RWPE1 (cell line): ENCODE data around the gene ANKRD39.
A peak's percentile ranks its signal among the peaks of the same experiment; 100 is the strongest.

Source experiments
- CTCF ChIA-PET: fragments of 350-600 bp; sonication (Branson Sonifier 250); formaldehyde crosslinking; extraction: SDS; loops from one replicate; lab custom pipeline; 2021; lab: Yijun Ruan, JAX
- POLR2A ChIA-PET: fragments of 400-600 bp; formaldehyde crosslinking; extraction: SDS; loops from one replicate; lab custom pipeline; 2020; ENCODE audit warnings: antibody characterized with exemption; ENCODE audit not compliant: low non-redundant PET; lab: Yijun Ruan, JAX
- DNase-seq: peaks from one replicate; pipeline ENCODE4 v3.0.0; 2012; ENCODE audit warnings: low spot score
- H3K27ac ChIP-seq: fragments of 450-650 bp; 2 replicates; pipeline ENCODE4 v1.5.1; 2017
- CTCF ChIP-seq: fragments of 450-650 bp; conservative IDR thresholded peaks from 2 replicates; pipeline ENCODE4 v1.5.1; 2017; ENCODE audit warnings: low read depth, mild to moderate bottlenecking

Gene ANKRD39

GRCh38 chr2:96822786-96823185 is 35.0 kb downstream of the ANKRD39 start:
- H3K27ac ChIP-seq = peak overlapping the region; percentile 6
- DNase-seq = no peak
- POLR2A ChIA-PET = no interaction called here
- no peak for TF ChIP-seq CTCF
- CTCF ChIA-PET = no interaction called here

- no peak for TF ChIP-seq CTCF
- no peak overlapping the region for H3K27ac ChIP-seq
- ChIA-PET POLR2A (interaction anchor here (0.5 kb wide), 1 partner anchor 486 kb away, joined by 5 read pairs; the partner anchor contains the start of gene NCAPH), CTCF (interaction anchor here (0.9 to 1.3 kb wide), 2 partner anchors 60 to 129 kb away, joined by 4 read pairs; no protein-coding TSS in a partner anchor)
- DNase-seq = no peak
Measured at GRCh38 chr2:96821113-96821675, 36.6 kb downstream of the ANKRD39 start.

- POLR2A ChIA-PET = no interaction called here
Measured at GRCh38 chr2:96819876-96820511, 37.8 kb downstream of the ANKRD39 start.

GRCh38 chr2:96819128-96819875 is 38.5 kb downstream of the ANKRD39 start:
- no peak overlapping the region for H3K27ac ChIP-seq
- CTCF ChIA-PET = interaction anchor here (0.6 kb wide), 1 partner anchor 256 kb away, joined by 3 read pairs; no protein-coding TSS in a partner anchor
- POLR2A ChIA-PET = no interaction called here
- DNase-seq = no peak
- no peak for TF ChIP-seq CTCF

More at GRCh38 chr2:96819876-96820511, 37.8 kb downstream of the ANKRD39 start:
- TF ChIP-seq CTCF = no peak
- CTCF ChIA-PET = no interaction called here
- DNase-seq = no peak
- no peak overlapping the region for H3K27ac ChIP-seq

GRCh38 chr2:96817882-96818281 is 39.9 kb downstream of the ANKRD39 start:
- H3K27ac ChIP-seq = no peak overlapping the region
- no peak for TF ChIP-seq CTCF
- CTCF ChIA-PET = interaction anchor here (0.5 to 2.0 kb wide), 4 partner anchors 40 to 381 kb away, joined by 3 to 5 read pairs (median 4); partner anchors contain the start of gene ANKRD39
- POLR2A ChIA-PET = interaction anchor here (0.6 kb wide), 1 partner anchor 85 kb away, joined by 3 read pairs; no protein-coding TSS in a partner anchor
- DNase-seq = no peak
